GM21528 (cell line): ENCODE results near the gene PLXNA2.

ENCODE experiments used
- ATAC-seq: cut with Tn5 transposase; IDR thresholded peaks from one replicate; pipeline ENCODE4 v1.9.1; 2021; ENCODE audit warnings: mild to moderate bottlenecking, moderate library complexity; ENCODE audit not compliant: unreplicated experiment, low FRiP score

PLXNA2 gene

GRCh38 chr1:208151728-208152598, 92.2 kb downstream of the PLXNA2 start:
- ATAC-seq, result no peak

- no peak for ATAC-seq
Measured at GRCh38 chr1:208150833-208151458, 93.2 kb downstream of the PLXNA2 start.

- ATAC-seq, result no peak
Measured at GRCh38 chr1:208149776-208150514, 94.2 kb downstream of the PLXNA2 start.

DNA sequence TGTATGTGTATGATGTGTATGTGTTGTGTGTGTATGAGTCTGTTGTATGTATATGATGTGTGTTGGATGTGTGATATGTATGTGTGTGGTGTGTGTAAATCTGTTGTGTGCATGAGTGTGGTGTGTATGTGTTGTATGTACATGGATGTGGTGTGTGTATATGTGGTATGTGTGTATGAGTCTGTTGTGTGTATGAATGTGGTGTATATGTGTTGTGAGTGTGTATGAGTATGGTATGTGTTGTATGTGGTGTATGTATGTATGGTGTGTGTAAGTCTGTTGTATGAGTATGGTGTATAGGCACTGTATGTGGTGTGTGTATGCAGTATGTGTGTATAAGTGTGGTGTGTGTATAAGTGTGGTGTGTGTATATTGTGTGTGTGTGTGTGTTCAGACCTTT, 95.0 kb downstream of the PLXNA2 start:
- ATAC-seq, result no peak

- ATAC-seq, result no peak
Measured at GRCh38 chr1:208148380-208148779, 95.8 kb downstream of the PLXNA2 start.

DNA sequence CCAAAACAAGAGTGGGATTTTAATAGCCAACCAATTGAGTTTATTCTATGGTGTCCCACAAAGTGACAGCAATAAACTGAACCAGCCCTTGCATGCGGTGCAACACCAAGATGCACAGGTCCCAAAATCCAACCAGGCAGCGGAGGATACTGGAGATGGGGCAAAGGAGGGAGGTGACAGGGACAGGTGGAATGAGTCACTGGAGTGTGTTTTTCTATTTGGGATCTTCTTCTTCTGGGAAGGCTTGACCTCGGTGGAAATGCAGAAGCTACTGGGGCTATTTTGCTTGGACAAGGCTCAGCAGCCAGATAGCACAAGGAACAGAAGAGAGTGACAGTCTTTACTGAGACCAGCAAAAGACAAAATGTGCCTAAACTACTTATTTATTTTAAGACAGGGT, 97.5 kb downstream of the PLXNA2 start:
- ATAC-seq, result no peak

DNA sequence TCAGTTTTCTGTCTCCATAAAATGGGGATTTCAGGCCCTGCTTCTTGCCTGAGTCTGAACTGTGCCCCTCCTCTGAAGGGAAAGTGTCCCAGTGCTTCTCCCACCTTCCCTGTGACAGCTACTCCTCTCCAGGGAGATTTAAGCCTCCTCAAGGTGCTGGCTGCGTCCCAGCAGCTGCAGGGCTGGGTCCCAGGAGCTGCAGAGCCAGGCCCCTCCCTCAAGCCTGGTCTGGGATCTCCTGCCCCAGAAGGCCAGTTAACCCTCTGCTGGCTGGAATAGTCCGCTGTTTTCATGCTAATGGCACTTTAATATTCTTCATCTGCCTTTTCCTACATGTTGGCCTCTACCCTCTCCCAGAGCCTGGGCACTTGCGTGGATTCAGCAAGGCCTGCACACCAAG, 99.0 kb downstream of the PLXNA2 start:
- ATAC-seq, result no peak

GRCh38 chr1:208142590-208143382, 101.4 kb downstream of the PLXNA2 start:
- ATAC-seq, result no peak

DNA sequence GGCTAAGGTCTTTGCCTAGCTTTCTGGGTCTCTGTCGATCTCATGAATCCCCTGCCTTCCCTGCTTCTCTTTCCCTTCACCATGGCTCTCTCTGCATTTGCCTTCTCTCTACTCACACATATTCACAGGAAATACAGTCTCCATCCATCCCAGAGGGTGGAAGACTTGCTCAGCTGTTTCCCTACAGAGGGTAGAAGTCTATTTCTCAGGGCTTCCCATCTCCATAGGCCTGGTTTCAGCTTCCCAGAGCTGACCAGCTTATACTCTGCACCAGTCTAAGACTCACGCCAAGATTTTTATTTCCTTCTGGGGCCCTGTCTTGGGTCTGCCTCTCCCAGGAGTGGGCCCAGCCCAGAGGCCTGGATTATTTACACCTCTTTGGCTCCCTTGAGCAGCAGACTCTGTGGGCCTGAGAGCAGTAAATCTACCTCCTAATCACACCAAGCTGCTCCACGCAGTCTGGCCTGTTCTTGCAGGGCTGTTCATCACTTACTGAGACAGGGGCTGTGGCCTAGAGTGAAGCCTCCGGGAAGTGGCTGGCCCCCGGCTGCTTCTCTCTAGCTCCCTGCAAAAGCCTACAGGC, 102.5 kb downstream of the PLXNA2 start:
- ATAC-seq, result no peak

DNA sequence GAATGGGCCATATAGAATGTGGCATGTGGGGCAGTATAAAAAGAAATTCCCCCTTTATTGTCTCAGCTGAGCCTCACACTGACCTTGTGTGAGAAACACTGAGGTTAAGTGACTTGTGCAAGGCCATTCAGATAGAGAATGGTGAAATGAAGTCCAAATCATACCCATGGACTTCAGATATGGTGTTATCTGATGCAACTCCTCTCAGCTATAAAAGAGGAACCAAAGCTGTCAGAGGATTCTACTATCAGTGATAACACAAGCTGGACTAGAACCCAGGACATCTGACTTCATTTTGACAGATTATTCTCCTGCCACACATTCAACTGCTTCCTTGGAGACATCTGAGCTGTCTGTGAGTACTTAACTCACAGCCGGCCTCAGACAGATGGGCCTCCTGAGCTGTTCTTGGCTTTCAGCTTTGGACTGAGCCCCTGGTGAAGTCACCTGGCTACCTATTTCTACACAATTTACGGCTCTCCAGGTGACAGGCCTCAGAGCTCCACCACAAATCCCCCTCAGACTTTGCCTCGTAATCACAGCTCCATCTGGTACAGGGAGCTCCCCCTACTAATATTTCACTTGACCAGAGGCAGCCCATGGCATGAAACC, 104.6 kb downstream of the PLXNA2 start:
- ATAC-seq, result no peak

DNA sequence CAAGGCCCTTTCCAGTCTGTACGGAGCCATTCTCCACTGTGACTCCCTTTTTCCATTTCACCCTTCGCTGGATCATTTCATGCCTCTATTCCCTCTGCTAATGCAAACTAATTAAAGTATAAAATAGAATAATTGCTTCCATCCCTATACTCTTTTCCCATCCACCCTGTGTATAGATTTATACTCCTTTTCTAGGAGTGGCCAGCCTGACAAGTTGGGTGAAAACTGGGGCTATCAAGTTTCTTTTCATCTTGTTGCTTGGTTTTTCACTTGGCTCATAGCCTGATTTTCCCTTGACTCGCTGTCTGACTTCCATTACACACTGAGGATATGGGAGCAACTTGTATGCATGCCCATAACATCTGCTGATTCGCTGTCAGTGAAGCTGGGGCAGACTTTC, 107.0 kb downstream of the PLXNA2 start:
- no peak for ATAC-seq

DNA sequence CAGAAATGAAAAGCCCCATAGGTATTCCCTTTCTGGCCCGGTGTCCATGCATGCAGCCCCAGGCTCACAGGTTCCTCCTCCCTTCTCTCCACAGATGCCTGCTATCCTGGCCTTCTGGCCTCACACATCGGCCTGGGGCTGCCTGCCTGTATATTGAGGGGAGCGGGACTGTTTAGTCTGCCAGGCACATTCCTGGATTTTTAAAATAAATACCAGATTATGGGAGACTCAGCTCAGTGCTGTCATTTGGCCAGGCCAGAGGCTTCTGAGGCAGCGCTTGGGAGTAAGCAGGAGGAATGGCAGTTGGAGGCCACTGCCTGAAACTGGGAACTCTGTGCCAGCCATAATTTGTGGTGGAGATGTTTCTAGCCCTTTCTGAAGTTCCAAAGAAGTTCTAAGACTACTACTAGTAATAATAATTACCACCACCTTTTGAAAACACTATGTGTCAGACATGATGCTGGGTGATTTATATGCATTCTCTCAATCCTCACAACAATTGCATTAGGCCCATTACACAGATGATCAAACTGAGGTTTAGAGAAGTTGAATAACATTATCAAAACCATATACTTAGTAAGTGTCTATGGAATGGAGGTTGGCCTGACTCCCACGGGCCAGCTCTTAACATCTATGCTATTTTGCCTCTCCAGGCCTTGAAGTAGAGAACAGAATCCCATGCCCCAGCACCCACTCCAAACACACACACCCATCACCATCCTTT, 107.6 kb downstream of the PLXNA2 start:
- no peak for ATAC-seq

DNA sequence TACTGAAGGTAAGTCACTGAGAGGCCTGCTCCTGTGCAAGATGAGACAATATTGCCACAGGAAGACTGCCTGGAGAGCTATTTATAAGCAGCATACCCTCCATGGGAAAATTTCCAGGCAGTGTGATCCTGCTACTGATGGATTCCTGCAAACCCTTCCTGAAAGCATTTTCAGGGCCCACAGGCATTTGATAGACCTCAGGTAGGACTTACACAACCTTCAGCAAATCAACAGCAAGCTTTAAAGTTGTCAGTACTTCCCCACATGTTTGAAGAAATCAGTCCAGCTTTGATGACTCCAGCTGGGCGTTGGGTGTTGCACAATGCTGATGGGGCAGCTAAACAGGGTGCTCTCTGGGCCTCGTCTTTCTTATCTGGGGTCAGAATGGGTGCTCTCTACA, 108.8 kb downstream of the PLXNA2 start:
- ATAC-seq, result no peak

GRCh38 chr1:208134491-208134890, 109.7 kb downstream of the PLXNA2 start:
- no peak for ATAC-seq

DNA sequence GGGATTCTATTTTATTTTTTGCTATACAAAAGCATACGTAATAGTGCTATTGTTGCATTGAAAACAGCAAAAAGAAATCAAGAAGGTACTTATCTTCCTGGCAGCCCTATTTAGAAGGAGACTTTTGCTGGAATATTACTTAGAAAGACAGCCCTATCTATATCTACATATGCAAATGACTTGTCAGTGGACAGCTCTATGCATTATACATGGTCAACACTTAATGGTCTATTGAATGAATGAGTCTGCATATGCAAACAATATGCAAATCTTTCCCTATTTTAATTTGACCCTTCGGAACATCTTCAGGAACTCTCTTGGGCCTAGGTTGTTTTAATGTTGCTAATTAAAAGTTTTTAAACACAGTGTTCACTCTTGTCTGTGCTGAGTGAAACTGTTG, 110.8 kb downstream of the PLXNA2 start:
- no peak for ATAC-seq

DNA sequence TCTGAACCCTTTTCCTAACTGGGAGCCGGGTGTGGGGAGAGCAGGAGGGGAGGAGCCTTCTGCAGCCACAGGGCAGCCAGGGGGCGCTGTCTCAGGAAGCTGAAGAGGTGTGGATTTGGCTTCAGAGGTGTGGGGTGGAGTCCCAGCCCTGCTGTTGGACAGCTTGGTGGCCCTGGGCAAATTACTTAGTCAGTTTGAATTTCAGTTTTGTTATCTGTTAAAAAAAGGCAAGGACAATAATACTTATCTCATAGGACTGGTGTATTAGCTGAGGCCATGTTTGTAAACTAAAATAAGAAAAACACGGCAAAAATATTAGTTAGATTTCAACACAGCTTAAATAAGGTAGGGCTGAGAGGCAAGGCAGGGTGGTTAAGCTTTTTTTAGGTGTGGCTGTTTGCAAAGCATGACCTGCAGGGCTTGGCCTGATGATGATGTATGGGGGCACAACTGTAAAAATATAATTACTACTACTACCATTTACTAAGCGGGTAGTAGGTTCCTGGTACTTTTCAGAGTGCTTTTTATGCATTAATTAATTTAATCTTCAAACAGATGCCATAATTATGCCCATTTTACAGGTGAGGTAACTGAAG, 111.8 kb downstream of the PLXNA2 start:
- ATAC-seq, result peak; percentile 89

DNA sequence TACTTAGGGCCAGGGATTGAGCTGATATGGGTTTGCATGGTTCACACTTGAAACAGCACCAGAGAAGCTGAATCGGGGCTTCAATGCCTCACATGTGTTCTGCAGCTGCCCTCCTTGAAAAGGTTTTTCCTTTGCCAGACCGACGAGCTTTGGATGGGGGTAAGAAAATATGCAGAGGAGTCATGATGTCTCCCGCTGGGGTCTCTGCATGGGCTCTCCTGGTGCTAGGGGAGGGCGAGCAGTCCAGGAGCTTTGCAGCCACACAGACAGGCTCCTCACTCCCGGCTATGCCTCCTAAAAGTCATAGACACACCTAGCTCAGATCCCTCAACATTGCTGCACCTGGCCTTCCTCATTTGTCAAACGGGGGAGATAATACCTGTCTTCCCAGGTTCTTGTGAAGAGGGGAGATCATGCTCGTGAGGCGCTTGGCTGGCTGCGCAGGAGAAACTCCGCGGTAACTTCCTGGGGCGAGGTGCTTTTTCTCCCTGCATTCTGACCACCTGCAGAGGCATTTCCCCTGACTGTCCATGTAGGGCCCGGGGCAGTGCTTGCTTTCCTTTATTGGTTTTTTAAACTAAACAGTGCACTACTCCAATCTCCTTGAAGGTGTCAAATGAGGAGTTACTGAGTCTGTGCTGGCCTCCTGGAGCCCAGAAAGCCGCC, 112.4 kb downstream of the PLXNA2 start:
- ATAC-seq, result peak; percentile 46

- no peak for ATAC-seq
Measured at GRCh38 chr1:208129487-208129886, 114.7 kb downstream of the PLXNA2 start.
